Stimulated activated CD8-positive, alpha-beta memory T cell treated with anti-CD3 and anti-CD28 coated beads, Interleukin-15, amount 100 ng/mL, for 1 hour (primary cell): Measurements from ENCODE around the gene TMPRSS2.

ENCODE experiments used
- DNase-seq: peaks from one replicate; pipeline ENCODE4 v3.0.0-alpha.2; 2020; ENCODE audit warnings: low read depth

TMPRSS2 gene

GRCh38 chr21:41481191-41481590 lies 26.8 kb downstream of the TMPRSS2 start:
- no peak for DNase-seq

- no peak for DNase-seq
These were observed 27.8 kb downstream of the TMPRSS2 start for GRCh38 chr21:41480086-41480690.

- DNase-seq, result no peak
These were observed 28.3 kb downstream of the TMPRSS2 start for GRCh38 chr21:41479686-41480085.

GRCh38 chr21:41478319-41479177 lies 29.4 kb downstream of the TMPRSS2 start:
- no peak for DNase-seq

- DNase-seq, result no peak
These were observed 30.2 kb downstream of the TMPRSS2 start for GRCh38 chr21:41477641-41478318.

- no peak for DNase-seq
These were observed 32.1 kb downstream of the TMPRSS2 start for GRCh38 chr21:41475714-41476420.

- DNase-seq, result no peak
These were observed 35.0 kb downstream of the TMPRSS2 start for GRCh38 chr21:41472753-41473548.

GRCh38 chr21:41470054-41470453 lies 37.9 kb downstream of the TMPRSS2 start:
- DNase-seq, result no peak

GRCh38 chr21:41466024-41466820 lies 41.7 kb downstream of the TMPRSS2 start:
- DNase-seq, result no peak

GRCh38 chr21:41465176-41465781 lies 42.7 kb downstream of the TMPRSS2 start:
- no peak for DNase-seq

GRCh38 chr21:41460578-41461527 lies 47.1 kb downstream of the TMPRSS2 start:
- DNase-seq, result peak; percentile 30

GRCh38 chr21:41459884-41460534 lies 47.9 kb downstream of the TMPRSS2 start:
- peak; percentile 21 for DNase-seq

- DNase-seq, result no peak
These were observed 49.4 kb downstream of the TMPRSS2 start for GRCh38 chr21:41458559-41458958.

GRCh38 chr21:41458121-41458520 lies 49.8 kb downstream of the TMPRSS2 start:
- no peak for DNase-seq

- DNase-seq, result no peak
These were observed 54.2 kb downstream of the TMPRSS2 start for GRCh38 chr21:41453761-41454160.

GRCh38 chr21:41453198-41453597 lies 54.8 kb downstream of the TMPRSS2 start:
- no peak for DNase-seq

- DNase-seq, result no peak
These were observed 55.9 kb downstream of the TMPRSS2 start for GRCh38 chr21:41451753-41452676.
